Muscle of leg (tissue), 11 donors: ENCODE data around the gene LITAF. TPM values are rescaled to one million over a fixed set of nuclear protein-coding genes. Genes with fewer than 3 reads are reported as not detected.
A peak's percentile ranks its signal among the peaks of the same experiment; 100 is the strongest.
"Not testable (repeated sequence)": the region's sequence is repeated elsewhere in the genome, so short reads cannot be mapped to it uniquely, and the experiment has no call there.

ENCODE experiments used
- DNase-seq: peaks from one replicate; pipeline ENCODE4 v3.0.0; 2013
- H3K27ac ChIP-seq: one replicate; pipeline ENCODE4 v1.5.1; 2013; ENCODE audit warnings: mild to moderate bottlenecking, low read length, control low read depth
- H3K27me3 ChIP-seq: one replicate; pipeline ENCODE4 v1.6.1; 2013; ENCODE audit warnings: low read length; ENCODE audit not compliant: control insufficient read depth, insufficient read depth
- H3K36me3 ChIP-seq: one replicate; pipeline ENCODE4 v1.6.1; 2013; ENCODE audit warnings: low read length; ENCODE audit not compliant: control insufficient read depth, insufficient read depth
- H3K4me1 ChIP-seq: one replicate; pipeline ENCODE4 v1.6.1; 2013; ENCODE audit warnings: low read length; ENCODE audit not compliant: control insufficient read depth, insufficient read depth
- H3K4me3 ChIP-seq: one replicate; pipeline ENCODE4 v1.5.1; 2013; ENCODE audit warnings: low read length, control low read depth
- H3K9me3 ChIP-seq: replicated peaks from 2 replicates; pipeline ENCODE4 v1.6.1; 2013; ENCODE audit warnings: low read depth, low read length; ENCODE audit not compliant: control insufficient read depth
- WGBS: methylation state at CpG from one replicate; pipeline ENCODE4 v1.1.5; 2013; ENCODE audit warnings: missing lambda C conversion rate; ENCODE audit not compliant: insufficient coverage; 5-methylcytosine and 5-hydroxymethylcytosine counted together
- polyA plus RNA-seq, 8 donors: library from polyadenylated mRNA; unstranded; fragments of 120-200 nt; gene quantifications; one replicate each; pipeline versions ENCODE4 v1.2.1 to v1.2.3, GENCODE V29; 2013; ENCODE audit warnings: inconsistent platforms in 1 of 8, low replicate concordance in 1 of 8; ENCODE audit not compliant: insufficient read length in 8 of 8, insufficient read depth in 1 of 8
- total RNA-seq: library from RNA; stranded (reverse); fragments of 120-200 nt; gene quantifications from one replicate; pipeline ENCODE4 v1.2.4, GENCODE V29; 2013

LITAF gene
- total and polyA plus RNA-seq, 9 donors: 25.0 to 61.5 (median 45.7) TPM

DNA sequence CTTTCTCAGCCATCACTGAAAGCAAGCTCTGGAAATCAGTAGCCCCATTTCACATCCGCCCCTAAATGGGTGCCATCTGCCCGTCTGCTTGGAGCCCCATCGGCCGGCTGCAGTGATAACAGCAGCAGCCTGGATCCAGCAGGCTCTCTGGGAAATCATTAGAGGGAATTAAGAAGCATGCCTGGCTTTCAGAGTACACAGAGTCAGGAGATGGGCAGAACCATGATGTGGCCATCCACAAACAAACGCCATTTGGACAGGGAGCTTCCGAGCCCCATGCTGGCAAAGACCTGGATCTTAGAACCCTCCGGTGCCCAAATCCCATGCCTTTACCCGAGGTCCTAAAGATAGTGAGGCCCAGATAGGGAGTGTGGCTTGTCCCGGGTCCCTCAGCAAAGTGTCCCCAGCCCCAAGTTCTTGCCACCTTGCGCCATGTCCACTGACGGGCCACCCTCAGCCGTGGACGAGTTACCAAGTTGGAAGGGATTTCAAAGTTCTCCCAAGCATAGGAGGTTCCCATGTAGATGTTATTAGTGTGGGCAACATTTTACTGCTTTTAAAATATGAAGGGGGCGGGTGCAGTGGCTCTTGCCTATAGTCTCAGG lies 1.0 kb upstream of the LITAF start:
- Histone ChIP-seq H3K4me1 (peaks cover 21% of the 10 kb centered on the region), H3K27me3 (peaks cover 21% of the 10 kb centered on the region), H3K9me3 (peaks cover 6% of the 10 kb centered on the region), H3K27ac (no peak overlapping the region), H3K4me3 (peak overlapping the region; percentile 69), H3K36me3 (no peaks in the 10 kb centered on the region)
- 75% methylated on average over 9 of the region's 14 CpGs for WGBS
- no peak for DNase-seq

DNA sequence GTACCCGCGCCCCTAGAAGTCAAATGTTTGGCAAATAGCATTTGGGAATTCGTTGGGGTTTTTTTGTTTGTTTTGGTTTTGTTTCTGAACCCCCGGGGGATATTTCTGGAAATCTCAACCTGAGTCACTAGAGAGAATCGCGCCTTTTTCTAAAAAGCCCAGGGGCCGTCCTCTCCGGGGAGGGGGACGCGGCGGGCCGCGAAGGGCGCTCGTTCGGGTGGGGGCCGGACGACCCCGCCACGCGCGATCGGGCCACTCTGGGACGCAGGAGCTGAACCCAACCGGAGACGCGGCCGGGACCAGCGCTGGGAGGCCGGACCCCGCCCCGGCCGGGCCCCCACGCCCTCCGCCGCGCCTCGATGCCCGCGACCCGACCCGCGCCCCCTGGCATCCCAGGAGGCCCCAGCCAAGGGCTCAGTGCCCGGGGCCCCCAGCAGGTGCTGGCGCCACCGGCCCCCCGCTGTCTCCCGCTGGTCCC lies 302 bp downstream of the LITAF start:
- no peaks in the 10 kb centered on the region for H3K36me3 ChIP-seq
- peaks cover 23% of the 10 kb centered on the region for H3K4me1 ChIP-seq
- H3K9me3 ChIP-seq: peaks cover 6% of the 10 kb centered on the region
- H3K4me3 ChIP-seq: peak overlapping the region; percentile 69
- peak overlapping the region; percentile 83 for H3K27ac ChIP-seq
- under 1% methylated on average over 48 of the region's 48 CpGs for WGBS
- DNase-seq: no peak
- peaks cover 21% of the 10 kb centered on the region for H3K27me3 ChIP-seq

DNA sequence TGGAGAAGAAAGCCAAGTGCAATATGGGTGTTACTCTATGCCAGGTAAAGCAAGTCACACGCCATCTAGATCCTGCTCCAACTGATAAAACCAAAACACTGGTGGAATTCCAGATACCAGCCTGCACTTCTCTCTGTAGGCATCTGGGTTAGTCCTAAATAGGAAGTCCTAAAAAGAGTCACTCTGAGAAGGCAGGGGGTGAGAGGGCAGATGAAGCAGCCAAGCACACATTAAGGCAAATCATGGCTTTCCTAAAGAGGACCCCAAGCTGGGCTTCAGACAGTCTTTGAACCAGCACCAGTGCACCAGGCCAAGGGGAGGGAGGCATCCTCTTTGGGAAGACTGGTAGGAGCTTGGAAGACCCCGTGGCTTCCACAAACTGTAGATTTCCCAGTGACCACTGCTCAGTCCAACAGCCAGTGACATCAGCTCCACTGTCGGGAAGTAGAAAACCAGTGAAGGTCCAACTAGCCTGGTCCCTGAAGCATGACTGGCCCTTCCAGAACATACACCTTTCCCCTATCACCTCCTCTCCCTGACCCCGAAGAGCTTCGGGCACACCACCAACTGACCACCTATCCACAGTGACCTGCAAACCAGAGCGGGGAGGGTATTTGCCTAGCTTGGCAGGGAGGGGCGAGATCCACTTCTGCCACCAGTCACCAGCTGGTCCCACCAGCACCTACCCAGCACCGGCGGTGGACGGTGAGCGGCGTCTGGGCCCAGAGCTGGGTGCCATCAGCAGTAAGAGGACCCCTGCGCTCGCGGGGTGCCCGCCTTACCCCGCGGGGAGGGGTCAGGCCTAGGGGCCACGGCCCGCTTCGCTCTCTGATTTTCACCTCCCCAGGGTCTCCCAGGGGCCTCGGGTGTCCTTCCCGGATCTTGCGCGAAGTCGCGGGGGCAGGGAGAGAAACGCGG lies 1.0 kb downstream of the LITAF start:
- Histone ChIP-seq H3K27me3 (peaks cover 21% of the 10 kb centered on the region), H3K36me3 (no peaks in the 10 kb centered on the region), H3K4me1 (peaks cover 23% of the 10 kb centered on the region), H3K9me3 (peaks cover 6% of the 10 kb centered on the region), H3K27ac (peak overlapping the region; percentile 83), H3K4me3 (peak overlapping the region; percentile 69)
- 14% methylated on average over 22 of the region's 29 CpGs for WGBS
- peak; percentile 58 for DNase-seq

DNA sequence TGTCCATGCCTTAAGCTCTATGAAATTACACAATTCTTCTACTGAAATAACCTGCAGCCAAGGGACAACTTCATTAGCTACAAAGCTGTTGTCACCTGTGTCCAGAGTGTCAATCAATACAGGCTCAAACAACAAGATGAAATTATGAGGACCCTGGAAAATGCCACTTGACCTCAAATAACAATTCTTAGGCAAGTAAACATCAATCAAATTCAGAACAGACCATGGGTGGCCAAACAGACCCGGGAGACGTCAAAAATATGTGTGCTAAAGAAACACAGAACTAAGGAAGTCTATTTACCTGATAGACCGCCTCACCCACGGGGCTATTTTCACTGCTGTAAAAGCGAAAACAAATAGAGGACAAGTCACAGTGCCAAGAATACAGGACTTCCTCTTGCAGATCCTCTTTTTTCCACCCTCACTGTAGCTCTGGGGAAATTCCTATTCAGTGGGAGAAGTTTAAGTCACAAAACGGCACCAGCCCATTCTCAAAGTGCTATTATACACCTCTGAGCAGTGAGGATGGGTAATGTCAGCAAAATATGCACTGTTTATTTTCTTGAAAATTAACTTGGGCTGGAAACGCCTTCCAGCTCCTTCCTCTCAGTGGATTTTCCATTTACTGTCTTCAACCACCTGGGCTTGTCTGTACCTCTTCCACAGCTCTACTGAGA lies 2.7 kb downstream of the LITAF start:
- WGBS: 33% methylated on average over 1 of the region's 7 CpGs
- Histone ChIP-seq H3K4me1 (peaks cover 23% of the 10 kb centered on the region), H3K27me3 (peaks cover 21% of the 10 kb centered on the region), H3K4me3 (no peak overlapping the region), H3K36me3 (no peaks in the 10 kb centered on the region), H3K9me3 (peaks cover 6% of the 10 kb centered on the region), H3K27ac (peak overlapping the region; percentile 38)
- peak; percentile 75 for DNase-seq

DNA sequence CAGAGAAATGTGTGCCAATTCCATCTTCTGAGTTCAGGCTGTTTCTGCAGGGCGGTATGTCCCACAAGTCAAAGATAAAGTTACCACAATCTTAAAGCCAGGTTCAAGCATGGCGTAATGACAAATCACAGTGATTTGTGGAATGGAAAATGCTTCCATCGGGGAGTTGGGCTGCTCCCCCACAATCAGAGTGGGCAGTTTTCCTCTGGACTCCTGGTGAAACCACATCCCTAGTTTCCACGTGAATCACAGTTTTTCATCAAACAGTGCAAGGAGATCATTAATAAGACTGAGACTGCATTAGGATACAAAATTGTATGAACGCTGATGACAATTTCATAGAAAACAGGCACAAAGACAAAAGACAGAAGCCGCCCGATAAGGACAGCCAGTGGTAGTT lies 3.6 kb downstream of the LITAF start:
- Histone ChIP-seq H3K4me3 (no peak overlapping the region), H3K9me3 (peaks cover 6% of the 10 kb centered on the region), H3K36me3 (no peaks in the 10 kb centered on the region), H3K27me3 (peaks cover 20% of the 10 kb centered on the region), H3K4me1 (peaks cover 23% of the 10 kb centered on the region), H3K27ac (no peak overlapping the region)
- WGBS: no CpG with 5 or more reads among the region's 7 CpGs
- peak; percentile 35 for DNase-seq

DNA sequence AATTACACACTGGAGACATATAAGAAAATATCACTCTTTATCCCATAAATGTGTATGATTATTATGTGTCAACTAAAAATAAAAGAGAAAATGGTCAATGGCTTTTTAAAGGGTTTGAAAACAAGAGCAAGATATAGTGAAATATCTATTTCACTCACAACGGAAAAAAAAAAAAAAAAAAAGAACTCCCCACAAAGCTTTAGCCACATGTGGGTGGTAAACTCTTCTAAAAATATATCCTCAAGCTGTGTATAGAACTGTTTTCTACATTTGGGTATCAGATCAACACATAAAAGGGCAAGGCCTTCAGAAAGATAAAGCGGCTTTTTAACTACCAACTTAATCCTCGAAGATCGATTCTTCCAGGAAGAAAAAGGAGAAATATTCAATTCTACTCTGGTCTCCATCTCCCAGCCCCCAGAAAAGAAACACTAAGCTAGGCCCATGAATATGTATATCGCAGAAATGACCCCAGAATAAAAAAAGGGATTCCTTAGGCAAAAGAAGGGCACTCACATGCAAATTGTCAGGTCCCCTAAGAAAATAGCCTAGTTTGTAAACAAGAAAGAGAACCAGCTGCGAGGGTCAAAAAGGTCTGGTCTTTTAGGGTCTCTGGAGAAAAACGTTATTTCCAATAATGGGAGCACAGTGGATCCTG lies 4.4 kb downstream of the LITAF start:
- Histone ChIP-seq H3K36me3 (no peaks in the 10 kb centered on the region), H3K27ac (no peak overlapping the region), H3K9me3 (peaks cover 6% of the 10 kb centered on the region), H3K27me3 (peaks cover 13% of the 10 kb centered on the region), H3K4me3 (no peak overlapping the region), H3K4me1 (peaks cover 19% of the 10 kb centered on the region)
- no peak for DNase-seq
- WGBS: no CpG with 5 or more reads among the region's 7 CpGs

DNA sequence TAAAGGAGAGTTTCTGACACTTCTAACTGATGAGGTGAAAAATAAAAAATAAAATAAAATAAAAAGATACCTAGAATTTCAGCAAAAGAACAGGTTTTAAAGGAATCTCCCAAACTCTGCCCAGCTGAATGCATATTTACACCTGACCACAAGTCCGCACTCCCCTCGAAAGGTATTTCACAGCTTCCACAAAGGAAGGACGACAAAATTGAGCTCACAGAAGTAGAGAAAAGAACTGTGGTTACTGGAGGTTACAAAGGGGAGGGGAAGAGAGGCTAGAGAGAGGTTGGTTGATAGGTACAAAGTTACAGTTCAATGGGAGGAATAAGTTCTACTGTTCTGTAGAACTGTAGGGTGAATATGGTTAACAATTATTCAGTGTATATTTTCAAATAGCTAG lies 5.0 kb downstream of the LITAF start:
- Histone ChIP-seq H3K4me3 (no peak overlapping the region), H3K4me1 (peaks cover 17% of the 10 kb centered on the region), H3K9me3 (peaks cover 6% of the 10 kb centered on the region), H3K27ac (no peak overlapping the region), H3K36me3 (no peaks in the 10 kb centered on the region), H3K27me3 (peaks cover 9% of the 10 kb centered on the region)
- 92% methylated on average over 2 of the region's 3 CpGs for WGBS
- DNase-seq: no peak

DNA sequence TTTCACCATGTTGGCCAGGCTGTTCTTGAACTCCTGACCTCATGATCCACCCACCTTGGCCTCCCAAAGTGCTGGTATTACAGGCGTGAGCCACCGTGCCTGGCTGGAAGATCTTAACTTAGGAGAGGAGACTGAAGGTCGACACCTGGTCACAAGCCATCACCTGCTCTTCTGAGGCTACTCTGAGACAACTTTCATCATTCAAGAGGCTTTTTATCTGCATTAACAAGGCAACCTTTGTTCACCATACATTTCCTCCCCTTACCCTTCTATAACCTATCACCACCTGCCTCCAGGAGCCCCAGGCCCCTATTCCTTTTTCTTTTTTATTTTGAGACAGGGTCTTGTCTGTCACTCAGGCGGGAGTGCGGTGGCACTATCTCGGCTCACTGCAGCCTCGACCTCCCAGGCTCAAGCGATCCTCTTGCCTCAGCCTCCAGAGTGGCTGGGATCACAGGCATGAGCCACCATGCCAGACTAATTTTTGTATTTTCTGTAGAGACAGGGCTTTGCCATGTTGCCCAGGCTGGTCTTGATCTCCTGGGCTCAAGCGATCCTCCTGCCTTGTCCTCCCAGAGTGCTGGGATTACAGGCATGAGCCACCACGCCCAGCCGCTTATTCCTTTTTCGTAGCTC lies 6.2 kb downstream of the LITAF start:
- H3K27ac ChIP-seq: no peak overlapping the region
- H3K4me1 ChIP-seq: peaks cover 14% of the 10 kb centered on the region
- no peaks in the 10 kb centered on the region for H3K36me3 ChIP-seq
- DNase-seq: no peak
- WGBS: 90% methylated on average over 7 of the region's 12 CpGs
- H3K9me3 ChIP-seq: peaks cover 6% of the 10 kb centered on the region
- peaks cover 4% of the 10 kb centered on the region for H3K27me3 ChIP-seq
- no peak overlapping the region for H3K4me3 ChIP-seq

DNA sequence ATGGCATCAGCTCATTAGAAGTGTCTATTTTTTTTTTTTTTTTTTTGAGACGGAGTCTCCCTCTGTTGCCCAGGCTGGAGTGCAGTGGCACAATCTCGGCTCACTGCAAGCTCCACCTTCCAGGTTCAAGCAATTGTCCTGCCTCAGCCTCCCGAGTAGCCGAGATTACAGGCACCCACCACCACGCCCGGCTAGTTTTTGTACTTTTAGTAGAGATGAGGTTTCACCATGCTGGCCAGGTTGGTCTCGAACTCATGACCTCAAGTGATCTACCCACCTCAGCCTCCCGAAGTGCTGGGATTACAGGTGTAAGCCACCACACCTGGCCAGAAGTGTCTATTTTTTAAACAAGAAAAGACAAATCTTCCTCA lies 9.4 kb downstream of the LITAF start:
- WGBS: 80% methylated on average over 3 of the region's 8 CpGs
- H3K27me3 ChIP-seq, H3K4me3 ChIP-seq, H3K36me3 ChIP-seq, DNase-seq, H3K4me1 ChIP-seq, H3K9me3 ChIP-seq, H3K27ac ChIP-seq: not testable (repeated sequence)
